Measurements from ENCODE around the gene FKBP3. TPM values are rescaled to one million over a fixed set of nuclear protein-coding genes. Genes with fewer than 3 reads are reported as not detected.

The FKBP3 gene
- total RNA-seq, 1 donor from 2014 or later = 50.2 TPM

GRCh38 chr14:45065956-45066355 lies 68.3 kb downstream of the FKBP3 start:
- DNase-seq (ENCODE audit: extremely low spot score, unreplicated experiment) = no peak
- H3K27ac Mint-ChIP-seq (ENCODE audit: unreplicated experiment) = no peak overlapping the region
- TF ChIP-seq CTCF (IDR thresholded peaks at IDR 0.05) = no peak

More at GRCh38 chr14:45065956-45066355, 68.3 kb downstream of the FKBP3 start:
- no peak overlapping the region for H3K4me3 Mint-ChIP-seq (ENCODE audit: unreplicated experiment)
- H3K27me3 Mint-ChIP-seq (ENCODE audit: unreplicated experiment) = no peaks in the 10 kb centered on the region
- peaks cover 17% of the 10 kb centered on the region for H3K36me3 Mint-ChIP-seq (ENCODE audit: unreplicated experiment)
- H3K4me1 Mint-ChIP-seq (ENCODE audit: unreplicated experiment) = peaks cover 3% of the 10 kb centered on the region
- H3K9me3 Mint-ChIP-seq (ENCODE audit: unreplicated experiment) = peaks cover 5% of the 10 kb centered on the region

Other genes starting within 250 kb of the FKBP3 start
- gene KLHL28, start 172.5 kb downstream of the FKBP3 start, total RNA-seq = 15.3 and 18.1 TPM in 2 replicates
- 20.7 and 22.0 TPM in 2 replicates for gene TOGARAM1, start 172.3 kb downstream of the FKBP3 start, total RNA-seq
- 41.7 and 44.5 TPM in 2 replicates for gene PRPF39, start 50.4 kb downstream of the FKBP3 start, total RNA-seq
- gene FANCM, start 1.4 kb upstream of the FKBP3 start, total RNA-seq = 4.4 TPM in 2 replicates
- 14.2 and 14.3 TPM in 2 replicates for gene MIS18BP1, start 118.7 kb upstream of the FKBP3 start, total RNA-seq

Measured in osteocyte (in vitro differentiated cells).